Smooth muscle cell (in vitro differentiated cells): ENCODE measurements around the gene MAB21L4. TPM values are rescaled to one million over a fixed set of nuclear protein-coding genes. Genes with fewer than 3 reads are reported as not detected.

ENCODE experiments used
- DNase-seq: peaks from one replicate; lab custom pipeline; 2025; ENCODE audit not compliant: unreplicated experiment; lab: John Stamatoyannopoulos, UW
- H2AFZ ChIP-seq: fragments of 200-600 bp; sonication (generic); 2 replicates; pipeline ENCODE4 v1.6.0; 2016; ENCODE audit warnings: antibody characterized with exemption, low read depth, mild to moderate bottlenecking
- H3F3A ChIP-seq: fragments of 200-600 bp; sonication (generic); 2 replicates; pipeline ENCODE4 v1.6.0; 2017; ENCODE audit warnings: antibody characterized with exemption, low read depth
- H3K27ac ChIP-seq: fragments of 200-600 bp; sonication (generic); 2 replicates; pipeline ENCODE4 v1.5.1; 2016; ENCODE audit warnings: low read depth, mild to moderate bottlenecking
- H3K27me3 ChIP-seq: fragments of 200-600 bp; sonication (generic); 2 replicates; pipeline ENCODE4 v1.6.1; 2016; ENCODE audit warnings: low read depth, mild to moderate bottlenecking
- H3K36me3 ChIP-seq: fragments of 200-600 bp; sonication (generic); 2 replicates; pipeline ENCODE4 v1.5.1; 2016; ENCODE audit warnings: low read depth
- H3K4me1 ChIP-seq: fragments of 200-600 bp; sonication (generic); 2 replicates; pipeline ENCODE4 v1.5.1; 2016; ENCODE audit warnings: low read depth
- H3K4me2 ChIP-seq: fragments of 200-600 bp; sonication (generic); 2 replicates; pipeline ENCODE4 v1.6.0; 2016; ENCODE audit warnings: mild to moderate bottlenecking
- H3K4me3 ChIP-seq: fragments of 200-600 bp; sonication (generic); 2 replicates; pipeline ENCODE4 v1.5.1; 2016; ENCODE audit warnings: mild to moderate bottlenecking
- H3K79me2 ChIP-seq: fragments of 200-600 bp; sonication (generic); 2 replicates; pipeline ENCODE4 v1.6.0; 2016; ENCODE audit warnings: low read depth, mild to moderate bottlenecking
- H3K9ac ChIP-seq: fragments of 200-600 bp; sonication (generic); 2 replicates; pipeline ENCODE4 v1.6.0; 2016; ENCODE audit warnings: low read depth
- H3K9me3 ChIP-seq: fragments of 200-600 bp; sonication (generic); replicated peaks from 2 replicates; pipeline ENCODE4 v1.5.1; 2016; ENCODE audit warnings: low read depth
- H4K20me1 ChIP-seq: fragments of 200-600 bp; sonication (generic); 2 replicates; pipeline ENCODE4 v1.6.0; 2016; ENCODE audit warnings: low read depth
- WGBS: methylation state at CpG from one replicate; pipeline ENCODE4 v1.1.7; 2016; ENCODE audit warnings: low lambda C conversion rate; 5-methylcytosine and 5-hydroxymethylcytosine counted together
- polyA plus RNA-seq: library from polyadenylated mRNA; unstranded; fragments of >200 nt; fragmentation: Nextera tagmentation; extraction: Ambion mirVana; gene quantifications from 2 replicates; pipeline ENCODE4 v1.2.1, GENCODE V29; 2016
- total RNA-seq: library from RNA; depleted of rRNA; stranded (reverse); fragments of >200 nt; gene quantifications from 2 replicates; pipeline ENCODE4 v1.2.3, GENCODE V29; 2014
- TF ChIP-seq, protein P1 (sequence below): fragments of 200-600 bp; sonication (generic); IDR thresholded peaks from 2 replicates; pipeline ENCODE4 v1.5.1; 2017; ENCODE audit warnings: borderline replicate concordance, mild to moderate bottlenecking, antibody characterized with exemption; ENCODE audit not compliant: insufficient read depth, poor library complexity, severe bottlenecking

The MAB21L4 gene
- total and polyA plus RNA-seq, 2 experiments from 2014 or later: 0.53 to 2.2 TPM

DNA sequence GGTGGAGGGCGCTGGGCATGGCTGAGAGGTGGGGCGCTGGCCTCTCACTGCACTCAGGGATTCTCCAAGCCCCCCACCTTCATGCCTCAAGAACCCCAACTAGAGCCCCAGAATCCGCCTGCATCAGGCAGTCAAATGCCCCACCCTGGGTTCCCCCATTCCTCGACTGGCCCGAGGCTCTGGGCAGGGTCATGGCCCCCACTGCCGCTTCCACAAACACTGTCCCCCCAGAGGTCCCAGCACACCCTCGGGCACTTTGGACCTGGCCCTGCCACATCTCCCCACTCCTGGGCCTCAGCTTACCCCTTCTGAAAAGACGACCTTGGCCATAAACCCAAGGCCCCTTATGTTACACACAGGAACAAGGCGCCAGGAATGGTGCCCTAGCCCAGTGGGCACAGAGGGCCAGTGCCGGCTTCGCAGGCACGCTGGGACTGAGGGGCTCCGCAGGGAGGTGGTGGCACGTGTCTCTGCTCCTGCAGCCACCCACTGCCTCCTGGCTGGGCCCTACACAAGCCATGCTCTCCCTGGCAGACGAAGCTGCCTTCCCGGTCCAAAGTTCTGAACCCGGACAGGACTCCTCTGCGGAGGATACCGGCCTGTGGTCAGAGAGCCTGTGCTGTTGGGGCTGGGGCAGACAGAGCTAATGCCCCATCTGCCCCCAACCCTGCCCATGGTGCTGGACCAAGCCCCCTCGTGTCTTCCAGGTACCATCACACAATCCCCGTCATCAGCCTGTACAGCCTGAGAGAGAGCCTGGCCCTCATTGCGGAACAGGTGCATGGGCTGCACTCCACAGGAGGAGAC is 20.5 kb downstream of the MAB21L4 start:
- 94% methylated on average over 22 of the region's 22 CpGs for WGBS
- Histone ChIP-seq H3K4me1 (no peaks in the 10 kb centered on the region), H4K20me1 (no peaks in the 10 kb centered on the region), H3K27me3 (no peaks in the 10 kb centered on the region), H3K4me2 (no peak overlapping the region), H3K9ac (no peak overlapping the region), H3F3A (no peaks in the 10 kb centered on the region), H3K27ac (no peak overlapping the region), H3K36me3 (no peaks in the 10 kb centered on the region), H3K4me3 (no peak overlapping the region), H3K79me2 (no peaks in the 10 kb centered on the region), H3K9me3 (no peaks in the 10 kb centered on the region), H2AFZ (no peak overlapping the region)
- TF ChIP-seq, protein P1, sequence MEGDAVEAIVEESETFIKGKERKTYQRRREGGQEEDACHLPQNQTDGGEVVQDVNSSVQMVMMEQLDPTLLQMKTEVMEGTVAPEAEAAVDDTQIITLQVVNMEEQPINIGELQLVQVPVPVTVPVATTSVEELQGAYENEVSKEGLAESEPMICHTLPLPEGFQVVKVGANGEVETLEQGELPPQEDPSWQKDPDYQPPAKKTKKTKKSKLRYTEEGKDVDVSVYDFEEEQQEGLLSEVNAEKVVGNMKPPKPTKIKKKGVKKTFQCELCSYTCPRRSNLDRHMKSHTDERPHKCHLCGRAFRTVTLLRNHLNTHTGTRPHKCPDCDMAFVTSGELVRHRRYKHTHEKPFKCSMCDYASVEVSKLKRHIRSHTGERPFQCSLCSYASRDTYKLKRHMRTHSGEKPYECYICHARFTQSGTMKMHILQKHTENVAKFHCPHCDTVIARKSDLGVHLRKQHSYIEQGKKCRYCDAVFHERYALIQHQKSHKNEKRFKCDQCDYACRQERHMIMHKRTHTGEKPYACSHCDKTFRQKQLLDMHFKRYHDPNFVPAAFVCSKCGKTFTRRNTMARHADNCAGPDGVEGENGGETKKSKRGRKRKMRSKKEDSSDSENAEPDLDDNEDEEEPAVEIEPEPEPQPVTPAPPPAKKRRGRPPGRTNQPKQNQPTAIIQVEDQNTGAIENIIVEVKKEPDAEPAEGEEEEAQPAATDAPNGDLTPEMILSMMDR: no peak
- no peak for DNase-seq

DNA sequence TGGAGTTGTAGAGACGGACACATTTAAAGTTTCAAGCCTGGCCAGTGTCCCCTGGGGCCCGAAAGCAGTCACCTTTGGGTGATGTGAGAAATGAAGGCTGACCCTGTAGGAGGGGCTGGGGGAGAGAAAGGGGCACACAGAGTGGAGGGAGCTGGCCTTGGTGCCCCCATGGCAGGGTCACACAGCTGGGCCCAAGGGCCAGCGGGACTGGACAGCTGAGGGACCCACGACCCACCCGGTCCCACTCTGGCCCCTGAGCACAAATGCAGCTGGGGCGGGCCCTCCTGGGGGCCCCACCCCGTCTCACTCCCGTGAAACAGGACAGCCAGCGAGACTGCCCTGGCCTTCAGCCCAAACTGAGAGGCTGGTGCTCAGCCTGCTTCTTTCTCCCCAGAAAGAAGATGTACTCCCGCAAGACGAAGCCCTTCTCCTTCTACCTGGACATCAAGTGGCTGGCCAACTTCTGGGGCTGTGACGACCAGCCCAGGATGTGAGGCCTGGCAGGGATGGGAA is 21.2 kb downstream of the MAB21L4 start:
- TF ChIP-seq, protein P1: no peak
- DNase-seq: no peak

DNA sequence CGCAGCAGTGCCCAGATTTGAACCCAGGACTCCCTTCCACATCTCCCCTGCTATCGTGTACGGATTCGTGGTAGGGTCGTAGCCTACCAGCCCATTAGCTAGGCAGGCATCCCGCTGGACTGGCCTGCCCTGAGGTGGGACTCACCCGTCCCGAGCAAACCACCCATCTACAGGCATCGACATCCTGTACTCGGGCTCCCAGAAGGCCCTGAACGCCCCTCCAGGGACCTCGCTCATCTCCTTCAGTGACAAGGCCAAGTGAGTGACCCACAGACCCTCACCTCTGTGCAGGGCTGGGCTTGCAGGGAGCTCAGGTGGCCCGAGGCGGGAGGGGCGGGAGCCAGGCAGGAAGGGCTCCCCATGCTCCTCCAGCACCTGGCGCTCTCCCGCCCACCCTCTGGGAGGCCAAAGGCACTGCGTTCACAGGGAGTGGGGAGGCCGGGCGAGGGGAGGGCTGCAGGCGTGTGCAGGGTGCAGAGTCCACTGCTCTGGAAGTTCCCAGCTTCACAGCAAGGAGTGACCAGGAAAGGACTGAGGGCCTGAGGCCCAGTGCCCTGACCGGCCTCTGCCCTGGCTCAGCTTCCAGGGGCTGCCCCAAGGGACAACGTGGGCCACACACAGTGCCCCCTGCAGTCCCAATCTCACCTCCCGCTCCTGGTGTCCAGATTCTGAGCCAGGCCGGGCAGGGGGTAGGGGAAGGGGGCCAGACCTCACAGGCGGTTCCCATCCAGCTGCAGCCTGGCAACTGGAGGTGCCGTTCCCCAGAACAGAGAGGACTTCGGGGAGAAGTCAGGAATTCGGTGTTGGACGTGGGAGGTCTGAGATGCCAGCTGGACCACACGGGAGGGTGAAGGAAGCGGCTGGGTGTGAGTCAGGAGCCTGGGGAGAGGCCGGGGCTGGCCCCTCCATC is 21.9 kb downstream of the MAB21L4 start:
- Histone ChIP-seq H3K4me1 (no peaks in the 10 kb centered on the region), H3K27ac (no peak overlapping the region), H3K36me3 (no peaks in the 10 kb centered on the region), H3K79me2 (no peaks in the 10 kb centered on the region), H2AFZ (no peak overlapping the region), H3F3A (no peaks in the 10 kb centered on the region), H3K9ac (no peak overlapping the region), H3K9me3 (no peaks in the 10 kb centered on the region), H3K4me3 (no peak overlapping the region), H3K4me2 (no peak overlapping the region), H3K27me3 (no peaks in the 10 kb centered on the region), H4K20me1 (no peaks in the 10 kb centered on the region)
- TF ChIP-seq, protein P1: no peak
- 85% methylated on average over 31 of the region's 33 CpGs for WGBS
- DNase-seq: no peak

More for the DNA sequence above, 21.2 kb downstream of the MAB21L4 start:
- Histone ChIP-seq H3F3A (no peaks in the 10 kb centered on the region), H3K4me3 (no peak overlapping the region), H3K4me2 (no peak overlapping the region), H3K9me3 (no peaks in the 10 kb centered on the region), H4K20me1 (no peaks in the 10 kb centered on the region), H3K9ac (no peak overlapping the region), H2AFZ (no peak overlapping the region), H3K27ac (no peak overlapping the region), H3K4me1 (no peaks in the 10 kb centered on the region), H3K27me3 (no peaks in the 10 kb centered on the region), H3K36me3 (no peaks in the 10 kb centered on the region), H3K79me2 (no peaks in the 10 kb centered on the region)
- WGBS: 93% methylated on average over 11 of the region's 12 CpGs
